ENCODE data around the gene MYBPC2. TPM values are rescaled to one million over a fixed set of nuclear protein-coding genes. Genes with fewer than 3 reads are reported as not detected.

MYBPC2 gene
- total RNA-seq, 1 donor from 2014 or later, result not detected

- Histone ChIP-seq H3K27ac (replicated peaks) (no peak overlapping the region), H3K36me3 (no peaks in the 10 kb centered on the region), H3K4me3 (no peak overlapping the region), H3K27me3 (ENCODE audit: low read depth) (peaks cover 6% of the 10 kb centered on the region), H3K9me3 (replicated peaks) (peaks cover 4% of the 10 kb centered on the region), H3K4me1 (no peaks in the 10 kb centered on the region)
- DNase-seq, result no peak
- intact Hi-C loops (cut with micrococcal nuclease), result no loop called here
- TF ChIP-seq, protein P1, sequence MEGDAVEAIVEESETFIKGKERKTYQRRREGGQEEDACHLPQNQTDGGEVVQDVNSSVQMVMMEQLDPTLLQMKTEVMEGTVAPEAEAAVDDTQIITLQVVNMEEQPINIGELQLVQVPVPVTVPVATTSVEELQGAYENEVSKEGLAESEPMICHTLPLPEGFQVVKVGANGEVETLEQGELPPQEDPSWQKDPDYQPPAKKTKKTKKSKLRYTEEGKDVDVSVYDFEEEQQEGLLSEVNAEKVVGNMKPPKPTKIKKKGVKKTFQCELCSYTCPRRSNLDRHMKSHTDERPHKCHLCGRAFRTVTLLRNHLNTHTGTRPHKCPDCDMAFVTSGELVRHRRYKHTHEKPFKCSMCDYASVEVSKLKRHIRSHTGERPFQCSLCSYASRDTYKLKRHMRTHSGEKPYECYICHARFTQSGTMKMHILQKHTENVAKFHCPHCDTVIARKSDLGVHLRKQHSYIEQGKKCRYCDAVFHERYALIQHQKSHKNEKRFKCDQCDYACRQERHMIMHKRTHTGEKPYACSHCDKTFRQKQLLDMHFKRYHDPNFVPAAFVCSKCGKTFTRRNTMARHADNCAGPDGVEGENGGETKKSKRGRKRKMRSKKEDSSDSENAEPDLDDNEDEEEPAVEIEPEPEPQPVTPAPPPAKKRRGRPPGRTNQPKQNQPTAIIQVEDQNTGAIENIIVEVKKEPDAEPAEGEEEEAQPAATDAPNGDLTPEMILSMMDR (IDR thresholded peaks at IDR 0.05; ENCODE audit: borderline replicate concordance), result no peak
Observed at GRCh38 chr19:50444059-50444458, 11.4 kb downstream of the MYBPC2 start.

DNA sequence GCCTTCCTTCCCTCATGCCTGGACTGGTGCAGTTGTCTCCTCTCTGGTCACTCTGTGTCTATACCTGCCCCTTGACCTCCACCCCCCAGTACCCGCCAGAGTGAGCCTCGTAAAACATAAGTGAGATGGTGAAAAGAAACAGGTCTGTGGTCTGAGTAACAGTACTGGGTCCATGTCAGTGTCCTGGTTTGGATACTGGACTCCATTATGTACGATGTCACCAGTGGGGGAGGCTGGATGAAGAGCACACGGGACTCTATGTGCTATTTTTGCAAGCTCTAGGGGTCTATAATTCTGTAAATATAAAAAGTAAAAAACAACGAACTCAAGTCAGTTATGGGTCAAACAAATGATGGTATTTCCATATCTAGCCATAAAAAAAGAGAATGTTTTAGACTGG, 14.4 kb downstream of the MYBPC2 start:
- H3K4me1 ChIP-seq, result no peaks in the 10 kb centered on the region
- no peak overlapping the region for H3K4me3 ChIP-seq
- TF ChIP-seq, protein P1 (IDR thresholded peaks at IDR 0.05; ENCODE audit: borderline replicate concordance), result no peak
- intact Hi-C loops (cut with micrococcal nuclease), result no loop called here
- no peaks in the 10 kb centered on the region for H3K36me3 ChIP-seq
- H3K9me3 ChIP-seq (replicated peaks), result peaks cover 4% of the 10 kb centered on the region
- no peak for DNase-seq
- H3K27ac ChIP-seq (replicated peaks), result no peak overlapping the region
- H3K27me3 ChIP-seq (ENCODE audit: low read depth), result peaks cover 21% of the 10 kb centered on the region

DNA sequence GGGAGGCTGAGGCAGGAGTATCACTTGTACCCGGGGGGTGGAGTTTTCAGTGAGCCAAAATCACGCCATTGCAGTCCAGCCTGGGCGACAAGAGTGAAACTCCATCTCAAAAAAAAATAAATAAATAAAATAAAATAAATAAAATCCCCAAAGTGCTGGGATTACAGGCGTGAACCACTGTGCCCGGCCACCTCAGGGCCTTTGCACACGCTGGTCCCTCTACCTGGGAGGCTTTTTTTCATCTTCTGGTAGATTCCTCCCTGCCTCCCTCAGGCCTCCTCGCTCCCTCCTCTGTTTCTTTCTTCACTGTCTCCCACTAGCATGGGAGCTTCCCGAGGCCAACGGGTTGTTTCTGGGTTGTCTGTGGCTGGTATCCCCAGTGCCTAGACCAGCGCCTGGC, 15.1 kb downstream of the MYBPC2 start:
- Histone ChIP-seq H3K27ac (replicated peaks) (no peak overlapping the region), H3K27me3 (ENCODE audit: low read depth) (peaks cover 21% of the 10 kb centered on the region)

DNA sequence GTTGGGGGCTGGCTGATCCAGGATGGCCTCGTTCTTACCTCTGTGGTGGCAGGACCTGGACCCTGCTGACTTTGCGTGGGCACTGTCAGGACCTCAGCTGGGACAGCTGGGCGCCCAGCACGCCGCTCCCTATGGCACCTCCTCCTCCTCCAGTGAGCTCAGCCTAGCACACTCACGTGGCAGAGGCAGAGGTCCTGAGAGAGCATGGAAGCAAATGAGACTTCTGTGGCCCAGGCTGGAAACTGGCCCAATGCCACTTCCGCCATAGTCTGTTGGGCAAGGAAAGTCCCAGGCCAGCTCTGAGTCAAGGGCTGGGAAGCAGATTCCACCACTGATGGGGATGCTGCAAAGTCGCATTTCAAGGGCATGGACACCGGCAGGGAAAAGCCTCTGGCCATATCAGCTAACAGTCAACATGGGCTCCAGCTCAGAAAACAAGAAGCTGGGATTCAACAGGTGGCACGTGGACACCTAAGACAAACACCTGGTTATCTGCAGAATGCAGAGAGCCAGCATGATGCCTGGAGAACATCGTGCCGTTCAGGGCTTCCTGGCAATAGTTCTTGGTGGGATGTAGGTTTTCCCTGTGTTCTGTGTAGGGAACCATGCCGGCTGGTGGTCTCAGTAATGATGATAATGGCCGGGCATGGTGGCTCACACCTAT, 16.7 kb downstream of the MYBPC2 start:
- no peak for DNase-seq
- TF ChIP-seq, protein P1 (IDR thresholded peaks at IDR 0.05; ENCODE audit: borderline replicate concordance), result no peak
- intact Hi-C loops (cut with micrococcal nuclease), result no loop called here
- no peak overlapping the region for H3K27ac ChIP-seq (replicated peaks)
- no peaks in the 10 kb centered on the region for H3K36me3 ChIP-seq
- no peak overlapping the region for H3K4me3 ChIP-seq
- no peaks in the 10 kb centered on the region for H3K4me1 ChIP-seq
- peaks cover 24% of the 10 kb centered on the region for H3K27me3 ChIP-seq (ENCODE audit: low read depth)
- peaks cover 4% of the 10 kb centered on the region for H3K9me3 ChIP-seq (replicated peaks)

More for the DNA sequence above, 15.1 kb downstream of the MYBPC2 start:
- H3K4me1 ChIP-seq, result no peaks in the 10 kb centered on the region
- no peak for DNase-seq
- peaks cover 4% of the 10 kb centered on the region for H3K9me3 ChIP-seq (replicated peaks)
- TF ChIP-seq, protein P1 (IDR thresholded peaks at IDR 0.05; ENCODE audit: borderline replicate concordance), result no peak
- intact Hi-C loops (cut with micrococcal nuclease), result no loop called here
- no peak overlapping the region for H3K4me3 ChIP-seq
- no peaks in the 10 kb centered on the region for H3K36me3 ChIP-seq

- DNase-seq, result no peak
Observed at GRCh38 chr19:50450369-50451222, 17.9 kb downstream of the MYBPC2 start.

More at GRCh38 chr19:50450369-50451222, 17.9 kb downstream of the MYBPC2 start:
- H3K27ac ChIP-seq (replicated peaks), result no peak overlapping the region
- H3K9me3 ChIP-seq (replicated peaks), result peaks cover 4% of the 10 kb centered on the region
- no peaks in the 10 kb centered on the region for H3K36me3 ChIP-seq
- no peak overlapping the region for H3K4me3 ChIP-seq
- intact Hi-C loops (cut with micrococcal nuclease), result no loop called here
- TF ChIP-seq, protein P1 (IDR thresholded peaks at IDR 0.05; ENCODE audit: borderline replicate concordance), result no peak
- peaks cover 27% of the 10 kb centered on the region for H3K27me3 ChIP-seq (ENCODE audit: low read depth)
- no peaks in the 10 kb centered on the region for H3K4me1 ChIP-seq
